ENCODE results near the gene VTI1A. TPM values are rescaled to one million over a fixed set of nuclear protein-coding genes. Genes with fewer than 3 reads are reported as not detected.
A peak's percentile ranks its signal among the peaks of the same experiment; 100 is the strongest.

Gene VTI1A
- total RNA-seq, 1 donor from 2014 or later, result 33.3 TPM

DNA sequence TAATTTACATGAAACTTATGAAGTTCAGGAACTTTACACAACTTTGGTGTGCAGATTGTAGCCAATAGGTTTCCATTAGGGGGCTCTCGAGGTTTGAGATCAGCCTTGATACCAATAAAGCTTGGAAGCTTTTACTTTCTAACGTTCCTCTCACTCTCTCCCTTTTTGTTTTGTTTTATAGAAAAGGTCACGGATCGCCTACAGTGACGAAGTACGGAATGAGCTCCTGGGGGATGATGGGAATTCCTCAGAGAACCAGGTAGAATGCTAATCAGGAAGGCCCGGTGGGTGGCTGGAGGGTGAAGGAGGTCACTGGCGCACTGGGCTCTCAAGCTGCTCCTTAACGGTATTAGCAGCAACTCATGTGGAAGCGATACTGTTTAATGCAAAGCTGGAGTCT, 79.9 kb downstream of the VTI1A start:
- H3K27ac ChIP-seq (ENCODE audit: low read depth, low read length), result no peak overlapping the region
- Mint-ChIP-seq H3K36me3 (ENCODE audit: low read depth, unreplicated experiment) (peaks cover 2% of the 10 kb centered on the region), H3K27me3 (ENCODE audit: low read depth, unreplicated experiment) (no peaks in the 10 kb centered on the region), H3K4me1 (ENCODE audit: low read depth, unreplicated experiment) (peaks cover 38% of the 10 kb centered on the region), H3K9me3 (ENCODE audit: unreplicated experiment) (no peaks in the 10 kb centered on the region), H3K27ac (ENCODE audit: unreplicated experiment) (peak overlapping the region; percentile 83), H3K4me3 (ENCODE audit: unreplicated experiment) (peak overlapping the region; percentile 16)
- H3K4me3 ChIP-seq (ENCODE audit: insufficient read depth, low read depth, low read length), result peak overlapping the region; percentile 18
- TF ChIP-seq, protein P1, sequence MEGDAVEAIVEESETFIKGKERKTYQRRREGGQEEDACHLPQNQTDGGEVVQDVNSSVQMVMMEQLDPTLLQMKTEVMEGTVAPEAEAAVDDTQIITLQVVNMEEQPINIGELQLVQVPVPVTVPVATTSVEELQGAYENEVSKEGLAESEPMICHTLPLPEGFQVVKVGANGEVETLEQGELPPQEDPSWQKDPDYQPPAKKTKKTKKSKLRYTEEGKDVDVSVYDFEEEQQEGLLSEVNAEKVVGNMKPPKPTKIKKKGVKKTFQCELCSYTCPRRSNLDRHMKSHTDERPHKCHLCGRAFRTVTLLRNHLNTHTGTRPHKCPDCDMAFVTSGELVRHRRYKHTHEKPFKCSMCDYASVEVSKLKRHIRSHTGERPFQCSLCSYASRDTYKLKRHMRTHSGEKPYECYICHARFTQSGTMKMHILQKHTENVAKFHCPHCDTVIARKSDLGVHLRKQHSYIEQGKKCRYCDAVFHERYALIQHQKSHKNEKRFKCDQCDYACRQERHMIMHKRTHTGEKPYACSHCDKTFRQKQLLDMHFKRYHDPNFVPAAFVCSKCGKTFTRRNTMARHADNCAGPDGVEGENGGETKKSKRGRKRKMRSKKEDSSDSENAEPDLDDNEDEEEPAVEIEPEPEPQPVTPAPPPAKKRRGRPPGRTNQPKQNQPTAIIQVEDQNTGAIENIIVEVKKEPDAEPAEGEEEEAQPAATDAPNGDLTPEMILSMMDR (IDR thresholded peaks at IDR 0.05; ENCODE audit: insufficient read depth, low read depth, low read length), result peak; percentile 7
- no peak for TF ChIP-seq EZH2 (IDR thresholded peaks at IDR 0.05; ENCODE audit: insufficient read depth, low read length)
- H2AFZ ChIP-seq (ENCODE audit: low read depth, low read length), result peak overlapping the region; percentile 14
- H3K36me3 ChIP-seq (ENCODE audit: insufficient read depth, low read length), result no peaks in the 10 kb centered on the region
- no peaks in the 10 kb centered on the region for H3K79me2 ChIP-seq (ENCODE audit: insufficient read depth, low read length)
- no peaks in the 10 kb centered on the region for H3K27me3 ChIP-seq (ENCODE audit: insufficient read depth, low read length)
- H3K4me2 ChIP-seq (ENCODE audit: low read length), result peak overlapping the region; percentile 80
- no peak for FAIRE-seq
- H4K20me1 ChIP-seq (ENCODE audit: insufficient read depth, low read length), result no peaks in the 10 kb centered on the region
- H3K9ac ChIP-seq (ENCODE audit: low read length), result peak overlapping the region; percentile 26
- no peak for DNase-seq (ENCODE audit: low read depth)
- no peaks in the 10 kb centered on the region for H3K9me3 ChIP-seq (ENCODE audit: insufficient read depth, low read depth, low read length)
- H3K4me1 ChIP-seq (ENCODE audit: insufficient read depth, low read length), result peaks cover 26% of the 10 kb centered on the region

DNA sequence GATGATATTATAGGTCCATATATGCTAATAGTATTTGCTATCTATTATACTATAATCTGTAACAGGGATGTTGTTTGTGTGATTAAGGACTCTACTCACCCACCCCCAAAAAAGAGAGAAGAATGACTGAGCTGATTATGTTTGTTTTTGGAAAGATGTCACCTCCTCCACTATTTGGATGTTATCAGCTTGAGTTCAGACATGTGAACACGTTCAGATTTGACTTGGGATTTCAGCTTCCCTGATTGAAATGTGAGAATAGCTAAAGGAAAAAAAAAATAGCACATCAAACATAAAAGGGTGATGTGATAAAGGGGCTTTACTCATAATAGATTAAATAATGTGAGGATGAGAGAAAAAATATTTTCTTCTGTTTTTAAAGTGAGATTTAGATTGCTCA, 81.2 kb downstream of the VTI1A start:
- Mint-ChIP-seq H3K4me1 (ENCODE audit: low read depth, unreplicated experiment) (peaks cover 40% of the 10 kb centered on the region), H3K27me3 (ENCODE audit: low read depth, unreplicated experiment) (no peaks in the 10 kb centered on the region), H3K27ac (ENCODE audit: unreplicated experiment) (no peak overlapping the region), H3K36me3 (ENCODE audit: low read depth, unreplicated experiment) (peaks cover 2% of the 10 kb centered on the region), H3K9me3 (ENCODE audit: unreplicated experiment) (no peaks in the 10 kb centered on the region), H3K4me3 (ENCODE audit: unreplicated experiment) (no peak overlapping the region)
- Histone ChIP-seq H3K27me3 (ENCODE audit: insufficient read depth, low read length) (no peaks in the 10 kb centered on the region), H3K79me2 (ENCODE audit: insufficient read depth, low read length) (no peaks in the 10 kb centered on the region), H3K27ac (ENCODE audit: low read depth, low read length) (no peak overlapping the region), H3K4me2 (ENCODE audit: low read length) (no peak overlapping the region), H3K9me3 (ENCODE audit: insufficient read depth, low read depth, low read length) (no peaks in the 10 kb centered on the region), H2AFZ (ENCODE audit: low read depth, low read length) (no peak overlapping the region), H3K4me1 (ENCODE audit: insufficient read depth, low read length) (peaks cover 26% of the 10 kb centered on the region), H4K20me1 (ENCODE audit: insufficient read depth, low read length) (no peaks in the 10 kb centered on the region), H3K36me3 (ENCODE audit: insufficient read depth, low read length) (no peaks in the 10 kb centered on the region), H3K9ac (ENCODE audit: low read length) (no peak overlapping the region), H3K4me3 (ENCODE audit: insufficient read depth, low read depth, low read length) (no peak overlapping the region)
- peak; percentile 50 for FAIRE-seq
- no peak for TF ChIP-seq EZH2 (IDR thresholded peaks at IDR 0.05; ENCODE audit: insufficient read depth, low read length)
- no peak for DNase-seq (ENCODE audit: low read depth)

DNA sequence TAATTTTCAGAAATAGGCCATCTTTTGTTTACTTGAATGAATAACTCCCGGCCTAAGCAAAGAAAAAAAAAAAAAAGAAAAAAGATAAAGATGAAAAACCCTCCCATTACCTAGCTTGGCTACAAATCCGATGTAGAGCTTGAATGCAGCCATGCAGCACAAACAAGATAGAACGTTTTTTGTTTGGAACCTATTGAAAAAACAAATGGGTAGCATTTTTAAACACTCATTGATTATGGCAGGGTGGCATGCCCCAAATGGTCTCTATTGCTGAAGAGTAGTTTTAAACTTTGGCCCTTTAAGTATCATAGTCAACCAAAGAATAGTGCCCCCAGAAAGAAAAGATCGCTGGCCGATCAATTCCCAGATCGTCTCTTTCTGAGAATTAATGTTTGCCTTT, 84.4 kb downstream of the VTI1A start:
- Histone ChIP-seq H3K9me3 (ENCODE audit: insufficient read depth, low read depth, low read length) (no peaks in the 10 kb centered on the region), H3K27ac (ENCODE audit: low read depth, low read length) (no peak overlapping the region)
- H3K36me3 Mint-ChIP-seq (ENCODE audit: low read depth, unreplicated experiment), result peaks cover 4% of the 10 kb centered on the region

More for the DNA sequence above, 84.4 kb downstream of the VTI1A start:
- Histone ChIP-seq H3K79me2 (ENCODE audit: insufficient read depth, low read length) (no peaks in the 10 kb centered on the region), H3K4me3 (ENCODE audit: insufficient read depth, low read depth, low read length) (no peak overlapping the region), H3K36me3 (ENCODE audit: insufficient read depth, low read length) (no peaks in the 10 kb centered on the region), H4K20me1 (ENCODE audit: insufficient read depth, low read length) (no peaks in the 10 kb centered on the region), H2AFZ (ENCODE audit: low read depth, low read length) (no peak overlapping the region), H3K4me2 (ENCODE audit: low read length) (no peak overlapping the region), H3K9ac (ENCODE audit: low read length) (no peak overlapping the region), H3K4me1 (ENCODE audit: insufficient read depth, low read length) (peaks cover 7% of the 10 kb centered on the region), H3K27me3 (ENCODE audit: insufficient read depth, low read length) (no peaks in the 10 kb centered on the region)
- no peak for FAIRE-seq
- no peak for DNase-seq (ENCODE audit: low read depth)
- no peak for TF ChIP-seq EZH2 (IDR thresholded peaks at IDR 0.05; ENCODE audit: insufficient read depth, low read length)
- TF ChIP-seq, protein P1 (IDR thresholded peaks at IDR 0.05; ENCODE audit: insufficient read depth, low read depth, low read length), result no peak
- Mint-ChIP-seq H3K4me3 (ENCODE audit: unreplicated experiment) (no peak overlapping the region), H3K9me3 (ENCODE audit: unreplicated experiment) (no peaks in the 10 kb centered on the region), H3K27ac (ENCODE audit: unreplicated experiment) (no peak overlapping the region), H3K27me3 (ENCODE audit: low read depth, unreplicated experiment) (no peaks in the 10 kb centered on the region), H3K4me1 (ENCODE audit: low read depth, unreplicated experiment) (peaks cover 23% of the 10 kb centered on the region)

All from astrocyte (in vitro differentiated cells and primary cell).